Kidney (tissue), 14 donors: ENCODE results near the gene GCNT2. TPM values are rescaled to one million over a fixed set of nuclear protein-coding genes. Genes with fewer than 3 reads are reported as not detected.

Experiments used
- DNase-seq, 5 donors: peaks; one replicate each; pipeline ENCODE4 v3.0.0-alpha.2; 2013 to 2020
- FAIRE-seq: peaks from 2 replicates; lab custom pipeline; 2012; peaks lifted over from hg19 to GRCh38; lab: Jason Lieb, UNC
- H3K27ac ChIP-seq, 2 donors: one replicate each; pipeline ENCODE4 v1.7.0; 2013; ENCODE audit warnings: low read depth in 2 of 2, low read length in 2 of 2, inconsistent platforms in 1 of 2
- H3K27me3 ChIP-seq: one replicate; pipeline ENCODE4 v1.7.1; 2013; ENCODE audit warnings: low read length, inconsistent platforms; ENCODE audit not compliant: control insufficient read depth, insufficient read depth
- H3K36me3 ChIP-seq, 3 donors: one replicate each; pipeline versions ENCODE4 v1.7.0 to v1.7.1; 2013; ENCODE audit warnings: low read length in 3 of 3, control low read depth in 1 of 3, inconsistent platforms in 1 of 3; ENCODE audit not compliant: insufficient read depth in 3 of 3, control insufficient read depth in 2 of 3
- H3K4me1 ChIP-seq, 3 donors: one replicate each; pipeline versions ENCODE4 v1.7.0 to v1.7.1; 2013; ENCODE audit warnings: low read length in 3 of 3, inconsistent platforms in 1 of 3, low read depth in 1 of 3; ENCODE audit not compliant: control insufficient read depth in 2 of 3, insufficient read depth in 2 of 3
- H3K4me3 ChIP-seq, 3 donors: one replicate each; pipeline versions ENCODE4 v1.7.0 to v1.8.1; 2013; ENCODE audit warnings: low read length in 3 of 3, control low read depth in 1 of 3, inconsistent platforms in 1 of 3
- H3K9ac ChIP-seq, 3 donors: one replicate each; pipeline versions ENCODE4 v1.7.0 to v1.7.1; 2013; ENCODE audit warnings: low read length in 3 of 3, control low read depth in 1 of 3, inconsistent platforms in 1 of 3
- H3K9me3 ChIP-seq, 3 donors: one replicate each; pipeline versions ENCODE4 v1.7.0 to v1.7.1; 2013; ENCODE audit warnings: low read length in 3 of 3, control low read depth in 1 of 3, inconsistent platforms in 1 of 3; ENCODE audit not compliant: control insufficient read depth in 2 of 3, insufficient read depth in 1 of 3
- CTCF ChIP-seq: IDR thresholded peaks from 3 replicates; pipeline ENCODE4 v1.5.1; 2012; ENCODE audit warnings: mild to moderate bottlenecking, moderate library complexity, borderline replicate concordance; ENCODE audit not compliant: insufficient read depth; ENCODE audit errors: extremely low read depth
- intact Hi-C: fragments of 100-400 bp; cut with DNase I; formaldehyde crosslinking; loops from one replicate; pipeline ENCODE4 v1.11.1; 2022
- polyA plus RNA-seq: library from polyadenylated mRNA; stranded (reverse); fragments of 350-450 nt; fragmentation: Illumina TruSeq; extraction: RNeasy Lipid Tissue Mini Kit (QIAGEN cat#74804); gene quantifications from one replicate; pipeline ENCODE4 v1.2.3, GENCODE V29; 2014; ENCODE audit warnings: low read depth, low replicate concordance; ENCODE audit not compliant: insufficient read depth
- total RNA-seq: library from RNA; stranded (reverse); fragmentation: NEBNext Ultra II Directional; extraction: Animal tissue kit (Norgen Biotek cat#: 25700); gene quantifications from one replicate; pipeline ENCODE4 v1.2.1, GENCODE V29; 2021
- donor health status: control.
- donor health status: control.
- donor health status: control.
- donor health status: control.
- donor health status: control.
- donor health status: DM: yes; HTN: yes; CAD: no.
- donor health status: Normal renal cell carcinoma (clear cell type).

The GCNT2 gene
- total and polyA plus RNA-seq, 2 donors from 2014 or later: 10.5 to 12.5 TPM

- H3K36me3 ChIP-seq: no peaks in the 10 kb centered on the region
- DNase-seq: no peak
- no peak for TF ChIP-seq CTCF
- no peaks in the 10 kb centered on the region for H3K4me1 ChIP-seq
- H3K9ac ChIP-seq: no peak overlapping the region
- no peaks in the 10 kb centered on the region for H3K27me3 ChIP-seq
- no peak overlapping the region for H3K4me3 ChIP-seq
- no peak overlapping the region for H3K27ac ChIP-seq
- H3K9me3 ChIP-seq: no peaks in the 10 kb centered on the region
- intact Hi-C loops: no loop called here
- no peak for FAIRE-seq
These were observed 15.6 kb upstream of the GCNT2 start for GRCh38 chr6:10505529-10505928.

GRCh38 chr6:10507298-10507697 is 13.9 kb upstream of the GCNT2 start:
- intact Hi-C loops: no loop called here
- Histone ChIP-seq H3K4me1 (peaks cover 3 to 7% (median 3%) of the 10 kb centered on the region in 3 donors), H3K4me3 (no peak overlapping the region), H3K9ac (no peak overlapping the region), H3K27me3 (no peaks in the 10 kb centered on the region), H3K27ac (no peak overlapping the region), H3K36me3 (no peaks in the 10 kb centered on the region), H3K9me3 (no peaks in the 10 kb centered on the region)
- FAIRE-seq (no peak), DNase-seq (no peak)
- TF ChIP-seq CTCF: no peak

GRCh38 chr6:10507715-10508114 is 13.4 kb upstream of the GCNT2 start:
- Histone ChIP-seq H3K36me3 (no peaks in the 10 kb centered on the region), H3K9ac (no peak overlapping the region), H3K27ac (no peak overlapping the region), H3K4me3 (no peak overlapping the region), H3K27me3 (no peaks in the 10 kb centered on the region), H3K9me3 (no peaks in the 10 kb centered on the region), H3K4me1 (peaks cover 3 to 7% (median 3%) of the 10 kb centered on the region in 3 donors)
- DNase-seq (no peak), FAIRE-seq (no peak)
- no peak for TF ChIP-seq CTCF
- intact Hi-C loops: no loop called here
